ENCODE data around the gene LRRC56. TPM values are rescaled to one million over a fixed set of nuclear protein-coding genes. Genes with fewer than 3 reads are reported as not detected.

Gene LRRC56
- polyA plus RNA-seq, 1 experiment, result 0.86 TPM

DNA sequence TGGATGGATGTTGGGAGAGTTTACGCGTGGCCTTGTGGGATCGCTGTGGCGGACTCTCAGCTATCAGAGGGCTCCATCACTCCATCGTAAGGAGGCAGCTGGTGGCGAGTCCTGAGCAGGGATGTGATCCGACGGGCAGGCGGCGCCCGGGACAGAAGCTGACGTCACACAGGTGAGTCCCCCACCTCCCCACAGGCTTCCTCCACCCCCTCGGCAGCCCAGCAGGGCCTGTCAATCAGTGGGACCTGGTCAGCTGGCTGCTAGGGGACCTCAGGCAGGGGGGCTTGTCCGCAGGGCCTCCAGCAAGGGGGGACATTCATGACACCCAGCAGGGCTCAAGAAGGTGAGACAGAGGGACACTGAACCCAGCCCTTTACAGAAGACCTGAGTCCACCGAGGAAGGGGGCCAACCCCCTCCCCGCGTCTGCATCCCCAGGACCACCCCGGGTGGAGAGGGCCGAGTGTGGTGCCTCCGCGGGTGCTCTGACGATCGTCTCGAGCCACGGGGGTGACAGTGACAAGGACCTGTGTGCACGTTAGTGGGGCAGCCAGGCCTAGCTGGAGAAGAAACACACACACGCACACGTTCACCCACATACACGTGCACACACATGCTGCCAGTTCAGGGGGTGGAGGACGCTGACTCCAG is 9.0 kb upstream of the LRRC56 start:
- no peaks in the 10 kb centered on the region for H3K27me3 ChIP-seq (ENCODE audit: control insufficient read depth, insufficient read depth, low read length)
- H3K9me3 ChIP-seq (ENCODE audit: control insufficient read depth, insufficient read depth, low read length), result no peaks in the 10 kb centered on the region; the same call in 1 of the 2 replicates
- H3K4me3 ChIP-seq (ENCODE audit: low read depth, low read length), result no peak overlapping the region
- H3K27ac ChIP-seq (ENCODE audit: low read depth, low read length), result no peak overlapping the region
- ChIA-PET POLR2A (no interaction called here), CTCF (interaction anchor here (1.0 kb wide), 1 partner anchor 9 kb away, joined by 4 read pairs; no protein-coding TSS in a partner anchor)
- no peak for DNase-seq (ENCODE audit: low read depth, low spot score)
- TF ChIP-seq, protein P1, sequence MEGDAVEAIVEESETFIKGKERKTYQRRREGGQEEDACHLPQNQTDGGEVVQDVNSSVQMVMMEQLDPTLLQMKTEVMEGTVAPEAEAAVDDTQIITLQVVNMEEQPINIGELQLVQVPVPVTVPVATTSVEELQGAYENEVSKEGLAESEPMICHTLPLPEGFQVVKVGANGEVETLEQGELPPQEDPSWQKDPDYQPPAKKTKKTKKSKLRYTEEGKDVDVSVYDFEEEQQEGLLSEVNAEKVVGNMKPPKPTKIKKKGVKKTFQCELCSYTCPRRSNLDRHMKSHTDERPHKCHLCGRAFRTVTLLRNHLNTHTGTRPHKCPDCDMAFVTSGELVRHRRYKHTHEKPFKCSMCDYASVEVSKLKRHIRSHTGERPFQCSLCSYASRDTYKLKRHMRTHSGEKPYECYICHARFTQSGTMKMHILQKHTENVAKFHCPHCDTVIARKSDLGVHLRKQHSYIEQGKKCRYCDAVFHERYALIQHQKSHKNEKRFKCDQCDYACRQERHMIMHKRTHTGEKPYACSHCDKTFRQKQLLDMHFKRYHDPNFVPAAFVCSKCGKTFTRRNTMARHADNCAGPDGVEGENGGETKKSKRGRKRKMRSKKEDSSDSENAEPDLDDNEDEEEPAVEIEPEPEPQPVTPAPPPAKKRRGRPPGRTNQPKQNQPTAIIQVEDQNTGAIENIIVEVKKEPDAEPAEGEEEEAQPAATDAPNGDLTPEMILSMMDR (IDR thresholded peaks at IDR 0.05; ENCODE audit: low read depth, low read length), result no peak

DNA sequence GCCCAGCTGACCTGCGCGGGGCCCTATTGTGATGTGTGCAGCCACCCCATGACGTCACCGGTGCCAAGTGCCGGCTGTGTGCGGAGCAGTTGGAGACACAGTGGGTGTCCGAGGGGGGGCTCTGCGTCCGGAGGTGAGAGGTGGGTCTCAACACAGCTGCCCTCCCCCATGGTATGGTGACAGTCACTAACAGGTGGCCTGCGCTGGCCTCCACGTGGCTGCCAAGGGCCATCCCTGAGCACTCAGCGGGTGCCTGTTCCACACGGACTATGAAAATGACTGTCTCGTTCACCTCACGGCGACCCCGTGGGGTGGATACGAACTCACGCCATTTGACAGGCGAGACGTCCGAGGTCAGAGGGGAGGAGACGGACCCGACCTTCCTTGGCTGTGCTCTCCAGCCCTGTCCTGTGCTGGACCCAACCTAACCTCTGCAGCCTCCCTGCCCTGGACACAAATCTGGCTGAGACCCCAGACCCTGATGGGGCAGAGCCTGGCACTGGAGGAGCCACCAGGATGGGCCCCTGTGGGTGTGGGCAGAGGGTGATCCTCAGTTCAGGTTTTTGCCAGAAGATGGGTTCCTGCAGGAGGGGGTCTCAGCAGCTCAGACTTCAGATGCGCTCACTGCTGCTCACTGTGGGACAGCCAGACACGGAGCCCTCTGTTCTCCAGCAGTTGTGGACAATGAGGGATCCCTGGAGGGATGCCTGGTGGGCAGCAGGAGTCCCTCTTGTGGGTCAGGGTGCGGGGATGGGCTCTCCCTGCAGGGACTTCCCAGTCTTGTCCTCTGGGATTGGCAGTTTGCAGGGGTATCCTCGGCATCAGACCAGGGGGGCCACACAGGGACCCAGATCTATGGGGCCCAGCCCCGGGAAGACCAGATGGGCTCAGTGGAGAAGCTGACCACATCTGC is 8.3 kb upstream of the LRRC56 start:
- CTCF ChIA-PET, result no interaction called here
- no peak for DNase-seq (ENCODE audit: low read depth, low spot score)
- POLR2A ChIA-PET, result no interaction called here
- Histone ChIP-seq H3K27me3 (ENCODE audit: control insufficient read depth, insufficient read depth, low read length) (no peaks in the 10 kb centered on the region), H3K9me3 (ENCODE audit: control insufficient read depth, insufficient read depth, low read length) (no peaks in the 10 kb centered on the region; the same call in 1 of the 2 replicates), H3K4me3 (ENCODE audit: low read depth, low read length) (no peak overlapping the region), H3K27ac (ENCODE audit: low read depth, low read length) (no peak overlapping the region)
- TF ChIP-seq, protein P1 (IDR thresholded peaks at IDR 0.05; ENCODE audit: low read depth, low read length), result no peak

DNA sequence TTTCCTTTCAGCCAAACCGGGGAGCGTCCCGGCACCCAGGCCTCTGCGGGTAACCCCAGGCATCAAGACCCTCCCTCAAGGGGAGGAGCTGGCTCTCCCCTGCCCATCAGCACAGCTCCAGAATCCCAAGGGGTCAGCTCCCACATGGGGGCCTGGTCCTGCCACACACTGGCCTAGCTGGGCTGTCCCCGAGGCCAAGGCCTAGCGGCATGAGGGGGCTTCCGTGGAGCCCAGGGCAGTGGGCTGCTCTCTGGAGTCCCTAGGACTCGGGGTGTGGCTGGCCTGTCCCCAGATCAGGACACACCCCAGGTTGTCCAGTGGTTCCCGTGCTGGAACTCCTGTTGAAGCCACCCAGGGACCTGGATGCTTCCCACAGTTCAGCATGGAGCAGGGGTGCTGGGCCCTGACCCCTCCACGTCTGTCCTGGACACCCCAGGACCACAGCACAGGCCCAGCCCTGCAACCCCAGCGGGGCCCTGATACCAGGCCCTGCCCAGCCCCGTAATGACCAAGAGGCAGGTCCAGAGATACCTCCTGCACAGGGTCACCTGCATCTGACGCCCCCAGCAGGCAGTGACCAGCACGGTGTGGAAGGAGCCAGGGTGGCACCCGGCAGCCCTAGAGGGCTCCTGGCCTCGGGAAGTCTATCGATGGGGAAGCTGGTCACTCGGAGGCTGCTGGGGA is 7.5 kb upstream of the LRRC56 start:
- DNase-seq (ENCODE audit: low read depth, low spot score), result no peak
- Histone ChIP-seq H3K4me3 (ENCODE audit: low read depth, low read length) (no peak overlapping the region), H3K9me3 (ENCODE audit: control insufficient read depth, insufficient read depth, low read length) (no peaks in the 10 kb centered on the region; the same call in 1 of the 2 replicates), H3K27me3 (ENCODE audit: control insufficient read depth, insufficient read depth, low read length) (no peaks in the 10 kb centered on the region), H3K27ac (ENCODE audit: low read depth, low read length) (no peak overlapping the region)
- ChIA-PET POLR2A (no interaction called here), CTCF (no interaction called here)
- TF ChIP-seq, protein P1 (IDR thresholded peaks at IDR 0.05; ENCODE audit: low read depth, low read length), result no peak

DNA sequence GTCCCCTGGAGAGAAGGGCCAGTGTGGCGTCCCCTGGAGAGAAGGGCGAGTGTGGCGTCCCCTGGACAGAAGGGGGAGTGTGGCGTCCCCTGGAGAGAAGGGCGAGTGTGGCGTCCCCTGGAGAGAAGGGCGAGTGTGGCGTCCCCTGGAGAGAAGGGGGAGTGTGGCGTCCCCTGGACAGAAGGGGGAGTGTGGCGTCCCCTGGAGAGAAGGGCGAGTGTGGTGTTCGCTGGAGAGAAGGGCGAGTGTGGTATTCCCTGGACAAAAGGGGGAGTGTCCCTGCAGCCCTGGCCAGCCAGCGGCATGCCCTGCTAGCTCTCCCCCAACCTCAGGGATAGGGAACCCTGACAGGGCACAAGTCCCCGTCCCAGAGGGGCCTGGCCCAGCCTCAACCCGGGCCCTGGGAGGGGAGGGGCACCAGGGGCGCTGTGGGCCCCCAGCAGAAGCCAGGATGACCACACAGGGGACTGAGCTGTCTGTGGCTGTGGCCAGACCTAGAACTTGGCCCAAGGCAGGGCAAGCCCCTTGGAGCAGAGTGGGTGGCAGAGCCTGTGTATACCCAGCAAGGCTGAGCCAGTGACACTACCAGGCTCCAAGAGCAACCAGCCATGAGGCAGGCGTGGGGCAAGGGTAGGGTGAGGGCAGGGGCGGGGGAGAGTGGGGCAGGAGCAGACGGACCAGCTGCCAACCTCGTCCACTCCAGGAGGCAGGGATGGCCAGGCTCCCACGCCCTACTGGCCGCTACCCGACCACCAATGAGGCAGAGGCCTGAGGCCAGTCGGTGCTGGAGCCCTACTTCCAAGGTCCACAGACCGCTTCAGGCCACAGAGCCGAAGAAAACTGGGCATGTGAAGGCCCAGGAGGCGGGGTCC is 6.1 kb upstream of the LRRC56 start:
- TF ChIP-seq, protein P1 (IDR thresholded peaks at IDR 0.05; ENCODE audit: low read depth, low read length), result no peak
- ChIA-PET CTCF (no interaction called here), POLR2A (no interaction called here)
- no peak overlapping the region for H3K27ac ChIP-seq (ENCODE audit: low read depth, low read length)
- H3K9me3 ChIP-seq (ENCODE audit: control insufficient read depth, insufficient read depth, low read length), result no peaks in the 10 kb centered on the region; the same call in 1 of the 2 replicates
- H3K4me3 ChIP-seq (ENCODE audit: low read depth, low read length), result no peak overlapping the region
- no peak for DNase-seq (ENCODE audit: low read depth, low spot score)
- H3K27me3 ChIP-seq (ENCODE audit: control insufficient read depth, insufficient read depth, low read length), result no peaks in the 10 kb centered on the region
